BLaER1 (cell line): ENCODE data around the gene LRRC74B.
"Not testable (repeated sequence)": the region's sequence is repeated elsewhere in the genome, so short reads cannot be mapped to it uniquely, and the experiment has no call there.

Source experiments
- H3K27ac ChIP-seq: shearing (Covaris generic); formaldehyde crosslinking; 2 replicates; pipeline ENCODE4 v1.8.1; 2022
- H3K27me3 ChIP-seq: shearing (Covaris generic); formaldehyde crosslinking; 2 replicates; pipeline ENCODE4 v1.8.1; 2022
- H3K36me3 ChIP-seq: shearing (Covaris generic); formaldehyde crosslinking; 2 replicates; pipeline ENCODE4 v1.8.1; 2022
- H3K4me1 ChIP-seq: shearing (Covaris generic); formaldehyde crosslinking; 2 replicates; pipeline ENCODE4 v1.8.1; 2022
- H3K4me2 ChIP-seq: shearing (Covaris generic); formaldehyde crosslinking; 2 replicates; pipeline ENCODE4 v1.8.1; 2022
- H3K4me3 ChIP-seq: shearing (Covaris generic); formaldehyde crosslinking; 2 replicates; pipeline ENCODE4 v1.8.1; 2022
- H3K9ac ChIP-seq: shearing (Covaris generic); formaldehyde crosslinking; 2 replicates; pipeline ENCODE4 v1.8.1; 2022
- H3K9me3 ChIP-seq: shearing (Covaris generic); formaldehyde crosslinking; 2 replicates; pipeline ENCODE4 v1.8.1; 2022
- H4K20me1 ChIP-seq: shearing (Covaris generic); formaldehyde crosslinking; 2 replicates; pipeline ENCODE4 v1.8.1; 2022
- Cebpa-rat ChIP-seq: shearing (Covaris generic); IDR thresholded peaks from 2 replicates; pipeline ENCODE4 v1.8.1; 2022

LRRC74B gene

GRCh38 chr22:21077884-21078508 lies 32.2 kb downstream of the LRRC74B start:
- no peaks in the 10 kb centered on the region for H4K20me1 ChIP-seq
- no peak for TF ChIP-seq Cebpa-rat

GRCh38 chr22:21078916-21079315 lies 33.2 kb downstream of the LRRC74B start:
- Histone ChIP-seq H3K4me3 (no peak overlapping the region), H3K36me3 (no peaks in the 10 kb centered on the region), H3K27ac (no peak overlapping the region), H3K27me3 (no peaks in the 10 kb centered on the region), H3K9me3 (no peaks in the 10 kb centered on the region), H4K20me1 (no peaks in the 10 kb centered on the region), H3K9ac (0 out of 2 replicates have a peak overlapping the region, but pooled peaks have one; percentile 4), H3K4me2 (no peak overlapping the region), H3K4me1 (no peaks in the 10 kb centered on the region; the same call in 1 of the 2 replicates)
- TF ChIP-seq Cebpa-rat: no peak

More at GRCh38 chr22:21077884-21078508, 32.2 kb downstream of the LRRC74B start:
- H3K36me3 ChIP-seq: no peaks in the 10 kb centered on the region
- H3K9me3 ChIP-seq: no peaks in the 10 kb centered on the region
- H3K4me2 ChIP-seq: no peak overlapping the region
- H3K4me1 ChIP-seq: no peaks in the 10 kb centered on the region; the same call in 1 of the 2 replicates
- H3K9ac ChIP-seq: no peak overlapping the region
- H3K27me3 ChIP-seq: no peaks in the 10 kb centered on the region
- no peak overlapping the region for H3K27ac ChIP-seq
- no peak overlapping the region for H3K4me3 ChIP-seq

GRCh38 chr22:21079493-21079892 lies 33.7 kb downstream of the LRRC74B start:
- no peaks in the 10 kb centered on the region for H3K9me3 ChIP-seq
- no peak for TF ChIP-seq Cebpa-rat
- H3K36me3 ChIP-seq: no peaks in the 10 kb centered on the region
- no peak overlapping the region for H3K4me2 ChIP-seq
- H3K27ac ChIP-seq: no peak overlapping the region
- H3K4me1 ChIP-seq: no peaks in the 10 kb centered on the region; the same call in 1 of the 2 replicates
- no peak overlapping the region for H3K9ac ChIP-seq
- H3K4me3 ChIP-seq: no peak overlapping the region
- H3K27me3 ChIP-seq: no peaks in the 10 kb centered on the region
- H4K20me1 ChIP-seq: no peaks in the 10 kb centered on the region

GRCh38 chr22:21080435-21081137 lies 34.8 kb downstream of the LRRC74B start:
- no peak overlapping the region for H3K9ac ChIP-seq
- no peaks in the 10 kb centered on the region; the same call in 1 of the 2 replicates for H3K4me1 ChIP-seq
- no peak overlapping the region for H3K4me3 ChIP-seq
- no peaks in the 10 kb centered on the region for H3K36me3 ChIP-seq
- no peak for TF ChIP-seq Cebpa-rat
- H4K20me1 ChIP-seq: no peaks in the 10 kb centered on the region
- H3K9me3 ChIP-seq: no peaks in the 10 kb centered on the region
- no peaks in the 10 kb centered on the region for H3K27me3 ChIP-seq
- no peak overlapping the region for H3K27ac ChIP-seq
- H3K4me2 ChIP-seq: no peak overlapping the region

- Histone ChIP-seq H3K36me3 (no peaks in the 10 kb centered on the region), H3K9ac (no peak overlapping the region), H3K4me2 (no peak overlapping the region), H3K27ac (no peak overlapping the region), H4K20me1 (no peaks in the 10 kb centered on the region), H3K27me3 (no peaks in the 10 kb centered on the region), H3K4me3 (no peak overlapping the region), H3K4me1 (no peaks in the 10 kb centered on the region), H3K9me3 (no peaks in the 10 kb centered on the region)
- TF ChIP-seq Cebpa-rat: no peak
Observed at GRCh38 chr22:21082248-21082647, 36.5 kb downstream of the LRRC74B start.

GRCh38 chr22:21087119-21087518 lies 41.4 kb downstream of the LRRC74B start:
- H3K36me3 ChIP-seq: no peaks in the 10 kb centered on the region
- no peaks in the 10 kb centered on the region for H4K20me1 ChIP-seq
- H3K9ac ChIP-seq: no peak overlapping the region
- H3K4me2 ChIP-seq: no peak overlapping the region
- peaks cover 1% of the 10 kb centered on the region for H3K4me1 ChIP-seq
- no peak overlapping the region for H3K4me3 ChIP-seq
- no peak for TF ChIP-seq Cebpa-rat
- no peaks in the 10 kb centered on the region for H3K9me3 ChIP-seq
- H3K27me3 ChIP-seq: no peaks in the 10 kb centered on the region
- H3K27ac ChIP-seq: no peak overlapping the region

GRCh38 chr22:21087926-21088325 lies 42.2 kb downstream of the LRRC74B start:
- not testable (repeated sequence) for H3K4me1 ChIP-seq, H3K4me3 ChIP-seq, H4K20me1 ChIP-seq, H3K9ac ChIP-seq, H3K4me2 ChIP-seq, H3K9me3 ChIP-seq, H3K27me3 ChIP-seq, H3K36me3 ChIP-seq, H3K27ac ChIP-seq

GRCh38 chr22:21091220-21091619 lies 45.5 kb downstream of the LRRC74B start:
- not testable (repeated sequence) for H3K4me3 ChIP-seq, H3K27ac ChIP-seq, H3K27me3 ChIP-seq, H3K9ac ChIP-seq, H3K4me2 ChIP-seq, H3K9me3 ChIP-seq, H3K4me1 ChIP-seq, H4K20me1 ChIP-seq, H3K36me3 ChIP-seq

GRCh38 chr22:21092797-21093554 lies 47.2 kb downstream of the LRRC74B start:
- H3K27me3 ChIP-seq: no peaks in the 10 kb centered on the region
- no peaks in the 10 kb centered on the region for H3K36me3 ChIP-seq
- H3K9me3 ChIP-seq: no peaks in the 10 kb centered on the region
- peaks cover 10% of the 10 kb centered on the region for H3K4me1 ChIP-seq
- no peak overlapping the region for H3K9ac ChIP-seq
- no peak overlapping the region for H3K27ac ChIP-seq
- no peaks in the 10 kb centered on the region for H4K20me1 ChIP-seq
- H3K4me3 ChIP-seq: no peak overlapping the region
- TF ChIP-seq Cebpa-rat: no peak
- no peak overlapping the region for H3K4me2 ChIP-seq

- H3K27ac ChIP-seq, H3K9ac ChIP-seq, H4K20me1 ChIP-seq, H3K4me2 ChIP-seq, H3K36me3 ChIP-seq, H3K4me3 ChIP-seq, H3K27me3 ChIP-seq, H3K9me3 ChIP-seq, H3K4me1 ChIP-seq: not testable (repeated sequence)
Observed at GRCh38 chr22:21093555-21094137, 47.9 kb downstream of the LRRC74B start.
